ENCODE measurements around the gene HMGB2. TPM values are rescaled to one million over a fixed set of nuclear protein-coding genes. Genes with fewer than 3 reads are reported as not detected.

The HMGB2 gene
- total RNA-seq, 1 donor from 2014 or later, result 66.9 TPM

DNA sequence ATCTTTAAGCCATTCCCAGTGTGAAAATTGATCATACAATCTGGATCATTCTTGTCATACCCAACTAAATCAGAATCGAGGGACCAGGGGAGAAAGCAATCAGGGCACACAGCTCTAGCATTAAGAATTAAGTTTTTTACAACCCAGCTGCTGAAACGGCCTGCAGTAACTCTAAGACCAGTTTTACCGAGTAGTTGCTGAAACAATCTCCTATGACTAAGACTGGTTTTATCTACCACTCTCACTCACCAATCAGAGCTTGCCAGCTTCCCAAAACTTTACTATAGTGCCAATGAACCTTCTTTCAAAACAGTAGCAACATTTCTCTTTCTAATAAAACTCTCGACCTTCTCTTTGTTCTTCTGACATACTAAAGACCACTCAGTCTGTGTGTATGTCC, 33.8 kb upstream of the HMGB2 start:
- Mint-ChIP-seq H3K9me3 (ENCODE audit: unreplicated experiment) (peaks cover 21% of the 10 kb centered on the region), H3K4me3 (ENCODE audit: unreplicated experiment) (no peak overlapping the region)
- TF ChIP-seq, protein P1, sequence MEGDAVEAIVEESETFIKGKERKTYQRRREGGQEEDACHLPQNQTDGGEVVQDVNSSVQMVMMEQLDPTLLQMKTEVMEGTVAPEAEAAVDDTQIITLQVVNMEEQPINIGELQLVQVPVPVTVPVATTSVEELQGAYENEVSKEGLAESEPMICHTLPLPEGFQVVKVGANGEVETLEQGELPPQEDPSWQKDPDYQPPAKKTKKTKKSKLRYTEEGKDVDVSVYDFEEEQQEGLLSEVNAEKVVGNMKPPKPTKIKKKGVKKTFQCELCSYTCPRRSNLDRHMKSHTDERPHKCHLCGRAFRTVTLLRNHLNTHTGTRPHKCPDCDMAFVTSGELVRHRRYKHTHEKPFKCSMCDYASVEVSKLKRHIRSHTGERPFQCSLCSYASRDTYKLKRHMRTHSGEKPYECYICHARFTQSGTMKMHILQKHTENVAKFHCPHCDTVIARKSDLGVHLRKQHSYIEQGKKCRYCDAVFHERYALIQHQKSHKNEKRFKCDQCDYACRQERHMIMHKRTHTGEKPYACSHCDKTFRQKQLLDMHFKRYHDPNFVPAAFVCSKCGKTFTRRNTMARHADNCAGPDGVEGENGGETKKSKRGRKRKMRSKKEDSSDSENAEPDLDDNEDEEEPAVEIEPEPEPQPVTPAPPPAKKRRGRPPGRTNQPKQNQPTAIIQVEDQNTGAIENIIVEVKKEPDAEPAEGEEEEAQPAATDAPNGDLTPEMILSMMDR (IDR thresholded peaks at IDR 0.05; ENCODE audit: partially characterized antibody, unreplicated experiment), result no peak

DNA sequence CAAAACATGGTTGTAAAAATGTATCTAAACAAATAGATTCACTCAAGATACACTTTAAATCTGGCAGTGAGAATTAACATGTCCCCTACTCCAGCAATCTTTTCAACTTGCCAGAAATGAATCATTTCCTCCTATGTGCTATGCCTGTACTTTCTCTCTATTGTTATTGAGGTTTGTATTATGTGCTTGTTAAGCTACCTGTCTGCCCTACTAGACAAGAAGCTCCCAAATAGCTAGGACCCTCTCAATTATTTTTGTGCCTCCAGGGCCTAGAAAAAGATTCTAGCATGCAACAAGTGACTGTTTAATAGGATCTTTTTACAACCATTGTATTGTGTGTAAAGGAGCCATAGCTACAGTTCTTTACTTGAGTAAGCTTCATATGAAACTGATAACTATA, 33.1 kb upstream of the HMGB2 start:
- TF ChIP-seq, protein P1 (IDR thresholded peaks at IDR 0.05; ENCODE audit: partially characterized antibody, unreplicated experiment), result no peak
- peaks cover 8% of the 10 kb centered on the region for H3K27me3 Mint-ChIP-seq (ENCODE audit: unreplicated experiment)
- no peaks in the 10 kb centered on the region for H3K4me1 Mint-ChIP-seq (ENCODE audit: low read depth, unreplicated experiment)
- peaks cover 21% of the 10 kb centered on the region for H3K9me3 Mint-ChIP-seq (ENCODE audit: unreplicated experiment)
- no peak for DNase-seq
- no peaks in the 10 kb centered on the region for H3K36me3 Mint-ChIP-seq (ENCODE audit: unreplicated experiment)
- no peak overlapping the region for H3K27ac Mint-ChIP-seq (ENCODE audit: unreplicated experiment)
- H3K4me3 Mint-ChIP-seq (ENCODE audit: unreplicated experiment), result no peak overlapping the region

More for the DNA sequence above, 33.8 kb upstream of the HMGB2 start:
- H3K36me3 Mint-ChIP-seq (ENCODE audit: unreplicated experiment), result no peaks in the 10 kb centered on the region
- H3K27me3 Mint-ChIP-seq (ENCODE audit: unreplicated experiment), result peaks cover 8% of the 10 kb centered on the region
- no peak for DNase-seq
- H3K27ac Mint-ChIP-seq (ENCODE audit: unreplicated experiment), result no peak overlapping the region
- H3K4me1 Mint-ChIP-seq (ENCODE audit: low read depth, unreplicated experiment), result no peaks in the 10 kb centered on the region

DNA sequence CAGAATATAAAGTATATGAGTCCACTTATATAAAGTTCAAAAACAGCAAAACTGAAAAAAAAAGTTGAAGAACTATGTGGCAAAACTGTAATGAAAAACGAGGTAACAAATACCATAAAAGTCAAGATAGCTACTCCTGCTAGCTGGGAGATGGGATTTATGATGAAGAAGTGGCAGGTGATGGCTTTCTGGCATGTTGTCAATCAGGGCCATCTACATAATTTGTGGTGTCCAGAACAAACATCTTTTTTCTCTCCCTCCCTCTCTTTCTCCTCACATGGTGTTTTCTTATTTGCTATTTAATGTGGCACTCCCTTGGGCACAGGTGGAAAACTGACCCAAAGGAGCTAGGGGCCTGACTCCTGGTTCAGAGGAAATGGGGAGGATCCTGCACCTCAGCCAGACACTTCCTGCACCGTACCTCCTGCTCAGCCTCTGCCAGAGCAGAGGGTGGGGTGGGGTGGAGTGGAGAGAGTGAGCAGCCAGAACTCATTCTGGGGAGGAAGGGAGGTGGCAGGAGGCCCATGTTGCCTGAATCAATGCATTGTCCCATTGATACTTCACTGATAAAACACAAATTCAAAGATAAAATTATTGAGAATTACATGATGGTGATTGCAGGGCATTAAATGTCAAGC, 31.3 kb upstream of the HMGB2 start:
- TF ChIP-seq, protein P1 (IDR thresholded peaks at IDR 0.05; ENCODE audit: partially characterized antibody, unreplicated experiment), result no peak
- Mint-ChIP-seq H3K4me3 (ENCODE audit: unreplicated experiment) (no peak overlapping the region), H3K9me3 (ENCODE audit: unreplicated experiment) (peaks cover 11% of the 10 kb centered on the region), H3K4me1 (ENCODE audit: low read depth, unreplicated experiment) (no peaks in the 10 kb centered on the region), H3K36me3 (ENCODE audit: unreplicated experiment) (no peaks in the 10 kb centered on the region), H3K27me3 (ENCODE audit: unreplicated experiment) (peaks cover 3% of the 10 kb centered on the region), H3K27ac (ENCODE audit: unreplicated experiment) (no peak overlapping the region)
- no peak for DNase-seq

DNA sequence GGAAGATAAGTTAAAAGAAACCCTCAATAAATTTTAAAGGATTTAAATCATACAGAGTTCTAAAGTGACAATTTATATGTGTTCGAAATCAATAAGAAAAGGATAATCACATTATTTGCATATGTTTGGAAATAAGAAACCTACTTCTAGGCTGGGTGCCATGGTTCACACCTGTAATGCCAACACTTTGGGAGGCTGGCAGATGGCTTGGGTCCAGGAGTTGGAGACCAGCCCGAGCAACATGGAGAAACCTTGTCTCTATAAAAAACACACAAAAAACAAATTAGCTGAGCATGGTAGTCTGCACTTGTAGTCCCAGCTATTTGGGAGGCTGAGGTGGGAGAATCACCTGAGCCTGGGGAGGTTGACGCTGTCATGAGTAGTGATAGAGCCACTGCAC, 28.5 kb upstream of the HMGB2 start:
- DNase-seq, result no peak
- TF ChIP-seq, protein P1 (IDR thresholded peaks at IDR 0.05; ENCODE audit: partially characterized antibody, unreplicated experiment), result no peak
- Mint-ChIP-seq H3K4me3 (ENCODE audit: unreplicated experiment) (no peak overlapping the region), H3K36me3 (ENCODE audit: unreplicated experiment) (no peaks in the 10 kb centered on the region), H3K9me3 (ENCODE audit: unreplicated experiment) (no peaks in the 10 kb centered on the region), H3K27ac (ENCODE audit: unreplicated experiment) (no peak overlapping the region), H3K27me3 (ENCODE audit: unreplicated experiment) (no peaks in the 10 kb centered on the region), H3K4me1 (ENCODE audit: low read depth, unreplicated experiment) (no peaks in the 10 kb centered on the region)

DNA sequence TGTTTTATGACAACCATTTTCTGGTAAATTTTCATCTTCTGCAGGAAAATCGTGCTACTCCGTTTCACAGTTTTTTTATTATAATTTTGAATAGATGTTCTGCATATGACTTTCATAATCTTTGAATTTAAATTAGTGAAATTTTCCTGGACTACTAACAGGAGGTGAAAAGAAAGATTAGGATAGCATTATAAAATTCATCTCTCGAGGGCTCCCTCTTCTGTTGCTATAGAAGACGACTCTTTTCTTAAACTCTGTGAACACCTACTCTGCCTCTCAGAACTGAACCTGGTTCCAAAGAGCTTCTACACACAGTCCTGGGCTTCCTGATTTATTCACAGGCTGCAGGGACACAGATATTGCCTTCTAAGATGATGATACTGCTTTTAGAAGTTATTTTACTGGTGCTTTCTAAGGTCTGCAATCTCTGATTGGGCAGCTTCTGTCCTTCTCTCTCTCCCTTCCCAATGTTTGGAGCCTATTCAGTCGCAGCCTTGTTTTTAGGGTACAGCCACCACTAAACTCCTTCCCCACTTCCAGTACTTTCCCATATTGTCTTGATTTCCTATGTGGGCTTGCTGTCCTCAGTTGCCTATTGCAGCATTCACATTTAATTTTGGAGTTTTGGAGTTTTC, 26.5 kb upstream of the HMGB2 start:
- DNase-seq, result no peak

More for the DNA sequence above, 26.5 kb upstream of the HMGB2 start:
- H3K27me3 Mint-ChIP-seq (ENCODE audit: unreplicated experiment), result no peaks in the 10 kb centered on the region
- H3K9me3 Mint-ChIP-seq (ENCODE audit: unreplicated experiment), result no peaks in the 10 kb centered on the region
- no peaks in the 10 kb centered on the region for H3K36me3 Mint-ChIP-seq (ENCODE audit: unreplicated experiment)
- H3K4me3 Mint-ChIP-seq (ENCODE audit: unreplicated experiment), result no peak overlapping the region
- H3K4me1 Mint-ChIP-seq (ENCODE audit: low read depth, unreplicated experiment), result no peaks in the 10 kb centered on the region
- no peak overlapping the region for H3K27ac Mint-ChIP-seq (ENCODE audit: unreplicated experiment)
- TF ChIP-seq, protein P1 (IDR thresholded peaks at IDR 0.05; ENCODE audit: partially characterized antibody, unreplicated experiment), result no peak

Measured in glutamatergic neuron (in vitro differentiated cells).